ENCODE measurements around the gene RERE.
"Not testable (repeated sequence)": the region's sequence is repeated elsewhere in the genome, so short reads cannot be mapped to it uniquely, and the experiment has no call there.

Gene RERE

DNA sequence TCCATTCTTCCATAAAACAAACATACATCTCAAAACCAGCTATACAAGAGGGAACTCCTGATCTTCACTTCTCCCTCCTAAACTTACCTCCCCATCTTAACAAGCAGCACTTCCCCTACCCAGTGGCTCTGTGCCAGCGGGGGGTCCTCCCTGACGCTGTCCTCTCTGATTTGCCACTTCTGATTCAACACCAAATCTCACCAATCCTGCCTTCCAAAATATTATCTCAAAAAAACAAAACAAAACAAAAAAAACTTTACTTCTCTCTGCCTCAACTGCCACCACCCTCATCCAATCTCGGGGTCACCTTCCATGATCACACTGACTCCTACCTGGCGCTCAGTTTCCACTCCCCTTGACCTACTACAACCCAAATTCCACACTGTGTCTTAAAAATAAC is 426.7 kb downstream of the RERE start:
- no peak for DNase-seq

DNA sequence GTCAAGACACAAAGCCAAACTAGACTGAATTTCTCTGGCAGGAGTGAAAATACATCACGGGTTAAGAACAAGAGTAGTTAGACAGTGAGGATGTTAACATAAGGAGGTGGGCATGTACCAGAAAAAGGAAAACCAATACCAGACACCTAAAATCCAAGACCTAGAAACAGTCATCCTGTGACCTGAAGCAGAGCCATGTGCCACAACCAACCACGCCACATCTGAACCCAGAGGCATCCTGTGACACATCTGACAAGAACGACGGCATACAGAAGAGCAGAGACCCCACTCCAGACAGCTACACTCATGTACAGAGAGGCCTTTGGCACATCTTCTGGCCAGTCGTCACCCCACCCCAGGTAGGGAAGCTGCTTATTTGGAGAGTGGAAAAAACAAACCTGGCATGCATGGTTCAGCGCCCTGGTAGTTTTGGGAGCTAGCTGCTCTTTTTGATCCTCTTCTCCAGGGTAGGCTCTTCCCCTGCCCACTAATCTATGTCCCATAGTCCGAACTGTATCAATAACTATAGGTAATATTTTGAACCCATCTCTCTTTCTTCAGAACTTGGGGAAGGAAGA is 427.4 kb downstream of the RERE start:
- DNase-seq: no peak

DNA sequence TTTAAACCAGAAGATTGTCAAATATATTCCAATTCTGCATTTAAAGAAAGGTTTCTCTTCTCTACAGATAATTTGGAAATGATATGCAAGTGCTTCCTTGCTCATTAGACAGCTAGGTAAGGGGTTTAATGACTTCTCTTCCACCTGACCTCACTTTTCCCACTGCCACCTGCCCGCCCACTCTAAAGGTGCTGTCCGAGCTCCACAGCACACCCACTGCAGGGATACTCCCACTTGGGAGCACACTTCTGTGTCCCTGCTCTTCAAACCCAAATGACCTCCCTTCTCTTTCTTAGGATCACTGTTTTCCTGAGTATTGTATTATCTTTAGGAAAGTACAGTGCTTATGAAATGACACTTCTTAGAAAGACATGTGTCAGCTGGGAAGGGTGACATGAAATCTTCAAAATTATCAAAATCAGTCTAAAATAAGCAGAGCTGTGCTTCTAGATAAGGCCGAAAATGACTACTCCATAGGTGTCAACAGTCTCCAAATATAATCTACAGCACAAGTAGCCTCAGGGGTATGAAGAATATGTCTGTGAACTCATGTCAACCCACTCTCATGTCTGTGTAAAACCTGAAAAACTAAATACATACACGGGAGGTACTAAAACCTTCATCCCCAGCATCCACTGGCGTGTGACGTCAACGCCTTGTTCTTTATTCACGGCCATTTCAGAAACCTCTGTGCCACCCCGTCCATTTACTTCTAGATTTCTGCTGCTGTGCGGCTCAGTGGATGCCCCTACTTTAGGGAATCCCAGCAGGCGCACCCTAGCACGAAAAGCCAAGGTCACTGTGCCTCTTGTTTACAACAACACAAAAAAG is 428.5 kb downstream of the RERE start:
- DNase-seq: no peak

DNA sequence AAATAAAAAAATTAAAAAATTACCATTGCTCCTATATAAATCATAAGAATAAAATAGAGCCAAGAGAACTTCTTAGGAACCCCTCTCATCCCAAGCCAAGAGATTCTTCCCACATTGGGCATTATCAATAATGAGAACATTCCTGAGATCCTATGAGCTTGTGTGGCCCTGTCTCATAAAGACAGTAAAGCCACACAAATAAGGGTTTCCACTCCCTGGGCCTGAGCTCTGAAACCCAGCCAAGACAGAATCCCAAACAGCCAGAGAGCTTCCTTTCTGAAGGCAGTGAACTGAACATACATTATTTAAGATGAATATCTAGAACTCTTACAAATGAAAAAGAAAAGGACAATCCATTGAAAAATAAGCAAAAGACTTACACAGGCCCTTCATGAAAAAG is 431.2 kb downstream of the RERE start:
- no peak for DNase-seq

DNA sequence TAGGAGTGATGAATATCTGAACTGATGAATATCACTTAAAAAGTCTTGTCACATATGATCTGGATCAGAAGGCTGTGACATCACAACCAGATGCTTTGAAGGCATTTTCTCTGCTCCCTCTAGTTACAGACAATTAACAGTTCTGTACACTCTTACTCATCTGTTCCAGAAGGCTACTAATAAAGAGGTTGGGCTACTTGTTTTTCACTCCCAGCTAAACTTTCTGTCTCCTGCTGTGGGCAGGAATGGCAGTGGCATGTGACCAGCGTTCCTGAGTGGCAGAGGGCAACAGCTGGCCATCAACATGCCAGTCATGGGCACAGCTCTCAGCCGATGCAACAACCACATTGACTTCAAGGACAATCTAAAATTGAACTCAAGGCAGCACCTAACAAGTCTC is 432.9 kb downstream of the RERE start:
- no peak for DNase-seq

DNA sequence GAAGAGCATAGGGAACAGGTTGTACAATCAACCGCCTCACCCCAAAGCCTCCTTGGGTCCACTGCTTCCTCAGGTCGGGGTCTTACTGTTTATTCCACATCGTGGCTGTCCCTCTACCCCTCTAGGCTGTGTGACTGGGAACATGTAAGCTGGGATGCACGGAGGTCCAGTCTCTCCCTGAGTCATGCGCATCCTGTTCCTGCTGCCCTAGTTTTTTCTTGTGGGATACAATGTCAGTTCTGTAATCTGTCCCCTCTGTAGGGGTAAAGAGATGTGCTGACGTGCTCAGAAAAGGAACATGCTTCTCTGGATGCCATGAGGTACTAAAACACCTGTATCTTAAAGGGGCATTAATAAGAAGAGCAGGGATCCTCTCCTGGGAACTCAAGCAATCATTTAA is 433.4 kb downstream of the RERE start:
- no peak for DNase-seq

DNA sequence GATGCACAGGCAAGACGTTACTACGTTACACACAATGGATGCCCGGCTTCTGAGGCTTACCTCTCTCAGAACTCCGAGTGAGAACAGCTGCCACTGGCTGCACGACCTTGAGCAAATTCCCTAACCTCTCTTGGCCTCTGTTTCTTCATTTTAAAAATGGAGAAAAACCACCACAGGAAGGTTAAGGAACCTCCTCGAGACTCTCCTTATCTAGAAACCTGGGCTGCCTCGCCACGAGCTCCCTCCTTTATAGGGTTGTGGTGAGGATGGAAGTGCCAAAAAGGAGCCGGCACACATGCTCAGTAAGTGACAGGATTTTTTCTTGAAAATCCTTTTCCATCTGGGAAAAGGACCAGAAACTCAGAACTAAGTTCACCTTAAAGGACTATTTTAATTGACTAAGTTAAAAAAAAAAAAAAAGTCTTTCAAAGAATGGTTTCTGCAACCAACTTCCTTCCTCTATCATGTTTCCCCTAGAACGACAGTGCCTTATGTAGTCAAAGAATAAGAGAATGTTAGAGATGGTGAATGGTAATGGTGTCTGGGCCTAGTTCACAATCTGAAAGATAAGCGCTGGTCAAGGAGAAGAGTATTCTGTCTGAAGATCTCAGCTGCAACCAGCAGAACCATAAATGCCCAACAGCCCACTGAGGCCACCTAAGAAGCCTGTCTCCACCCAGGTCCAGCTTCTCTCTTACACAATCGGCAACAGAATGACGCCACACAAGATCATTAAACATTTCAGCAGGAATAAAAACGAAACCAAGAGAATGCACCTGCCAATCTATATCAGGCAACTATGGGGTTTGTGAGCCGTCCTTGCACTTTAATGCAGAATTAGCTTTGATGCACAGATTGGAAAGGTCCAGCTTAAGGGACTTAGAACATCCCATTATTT is 434.6 kb downstream of the RERE start:
- no peak for DNase-seq

DNA sequence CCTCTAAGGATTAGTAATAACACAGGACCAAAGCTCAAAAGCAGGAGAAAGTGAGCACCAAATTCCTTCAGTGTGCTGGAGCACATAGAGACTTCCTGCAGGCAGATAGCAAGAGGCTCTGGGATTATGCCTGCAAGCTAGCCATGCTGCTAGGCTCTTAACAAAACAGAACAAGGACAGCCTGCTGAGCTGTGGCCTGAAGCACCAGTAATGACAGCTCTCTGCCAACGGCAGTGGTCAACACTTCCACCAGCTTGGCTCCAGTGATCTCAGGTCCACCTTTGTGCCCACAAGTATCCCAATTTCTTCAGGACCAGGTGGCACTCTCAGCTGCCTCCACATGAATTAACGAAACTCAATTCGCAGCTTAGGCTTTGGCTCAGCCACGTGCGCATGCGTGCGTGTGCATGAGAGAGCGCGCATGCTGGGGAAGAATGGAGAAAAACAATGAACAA is 435.4 kb downstream of the RERE start:
- no peak for DNase-seq

DNA sequence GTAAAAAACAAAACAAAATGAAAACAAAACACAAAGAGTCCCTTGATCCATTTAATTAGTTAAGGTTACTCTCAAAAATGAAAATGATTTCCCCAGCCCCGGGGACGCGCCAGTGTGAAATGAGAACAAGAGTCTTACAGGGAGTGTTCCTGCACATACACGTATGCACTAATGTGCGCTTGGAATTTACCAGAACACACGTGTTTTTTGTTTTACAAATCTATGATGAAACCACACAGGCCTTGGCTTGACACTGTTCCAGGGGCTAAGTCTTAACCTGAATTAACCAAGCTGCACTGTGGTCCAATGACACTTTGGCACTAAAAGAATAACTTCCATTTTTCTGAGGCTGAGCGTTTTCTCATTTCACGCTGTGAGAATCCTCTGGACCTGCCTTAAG is 435.8 kb downstream of the RERE start:
- DNase-seq: no peak

DNA sequence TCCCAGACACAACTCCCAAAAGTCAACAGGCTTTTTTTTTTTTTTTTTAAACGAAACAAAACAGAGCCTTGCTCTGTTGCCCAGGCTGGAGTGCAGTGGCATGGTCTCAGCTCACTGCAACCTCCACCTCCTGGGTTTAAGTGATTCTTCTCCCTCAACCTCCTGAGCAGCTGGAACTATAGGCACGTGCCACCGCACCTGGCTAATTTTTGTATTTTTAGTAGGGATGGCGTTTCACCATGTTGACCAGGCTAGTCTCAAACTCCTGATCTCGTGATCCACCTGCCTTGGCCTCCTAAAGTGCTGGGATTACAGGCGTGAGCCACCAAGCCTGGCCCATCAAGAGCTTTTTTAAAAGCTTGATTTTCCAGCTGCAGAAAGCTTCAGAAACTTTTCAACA is 437.1 kb downstream of the RERE start:
- not testable (repeated sequence) for DNase-seq

DNA sequence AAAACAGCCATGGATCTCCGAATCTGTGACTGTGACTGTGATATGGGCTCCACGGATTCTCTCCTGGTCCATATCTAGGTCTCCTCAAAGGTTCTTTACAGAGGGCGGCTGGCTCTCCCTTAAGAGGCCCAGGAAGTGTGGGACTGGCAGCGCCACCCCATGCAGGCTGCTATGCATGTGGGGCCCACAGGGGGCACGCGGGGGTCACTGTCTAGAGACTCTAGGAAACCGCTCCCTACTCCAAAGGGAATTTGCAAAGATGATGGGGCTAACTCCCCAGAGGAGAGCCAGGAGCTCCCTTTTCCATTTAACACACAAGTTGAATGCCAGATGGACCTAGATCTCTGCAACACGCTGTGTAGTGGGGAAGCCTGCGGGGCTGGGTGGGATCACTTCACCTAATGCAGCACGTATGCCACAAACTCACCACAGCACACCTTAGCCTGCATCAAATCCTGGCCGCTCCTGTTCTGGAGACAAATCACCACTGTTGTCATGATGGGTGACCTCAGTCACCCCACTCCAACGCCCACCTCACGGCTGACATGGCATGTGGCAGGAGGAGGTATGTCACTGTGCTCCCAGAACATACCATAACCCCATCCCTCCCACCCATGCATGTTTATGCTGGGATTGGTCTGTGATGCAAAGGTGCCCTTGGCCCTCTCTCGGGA is 437.8 kb downstream of the RERE start:
- no peak for DNase-seq

DNA sequence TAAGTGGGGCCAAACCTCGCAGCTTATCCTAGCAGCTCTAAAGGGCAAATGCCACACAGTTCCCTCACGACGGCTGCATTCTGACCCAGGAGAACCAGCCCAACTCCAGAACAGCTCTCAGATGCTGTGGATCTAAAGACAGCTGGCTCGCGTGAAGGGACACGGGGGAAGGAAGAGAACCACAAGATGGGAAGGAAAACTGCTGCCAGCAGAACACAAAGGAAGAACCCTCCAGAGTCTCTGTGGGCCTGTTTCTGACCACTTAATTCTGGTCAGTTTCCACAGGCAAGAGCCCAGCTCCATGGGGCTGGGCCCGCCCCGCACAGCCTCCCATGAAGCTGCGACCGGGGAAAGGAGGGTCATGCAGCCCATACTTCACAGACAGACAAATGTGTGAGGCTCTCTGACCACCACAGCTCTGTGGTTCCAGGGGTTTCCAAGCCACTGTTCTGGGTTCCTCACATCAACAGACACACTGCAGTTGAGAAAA is 438.4 kb downstream of the RERE start:
- no peak for DNase-seq

DNA sequence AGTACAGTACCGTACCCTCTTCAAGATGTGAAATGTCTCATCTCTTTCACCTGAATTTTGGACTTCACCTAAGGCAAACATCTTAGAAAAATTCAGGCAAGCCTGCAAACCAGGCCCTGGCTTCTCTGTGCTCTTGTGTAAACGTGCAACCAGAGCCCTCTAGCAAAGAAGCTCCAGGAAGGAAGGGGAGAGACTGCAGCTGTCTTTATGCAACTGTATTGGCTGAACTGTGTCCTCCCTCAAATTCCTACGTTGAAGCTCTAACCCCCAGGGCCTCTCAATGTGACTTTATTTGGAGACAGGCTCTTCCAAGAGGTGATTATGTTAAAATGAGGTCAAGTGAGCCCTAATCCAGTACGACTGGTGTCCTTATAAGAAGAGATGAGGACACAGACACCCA is 439.3 kb downstream of the RERE start:
- DNase-seq: no peak

DNA sequence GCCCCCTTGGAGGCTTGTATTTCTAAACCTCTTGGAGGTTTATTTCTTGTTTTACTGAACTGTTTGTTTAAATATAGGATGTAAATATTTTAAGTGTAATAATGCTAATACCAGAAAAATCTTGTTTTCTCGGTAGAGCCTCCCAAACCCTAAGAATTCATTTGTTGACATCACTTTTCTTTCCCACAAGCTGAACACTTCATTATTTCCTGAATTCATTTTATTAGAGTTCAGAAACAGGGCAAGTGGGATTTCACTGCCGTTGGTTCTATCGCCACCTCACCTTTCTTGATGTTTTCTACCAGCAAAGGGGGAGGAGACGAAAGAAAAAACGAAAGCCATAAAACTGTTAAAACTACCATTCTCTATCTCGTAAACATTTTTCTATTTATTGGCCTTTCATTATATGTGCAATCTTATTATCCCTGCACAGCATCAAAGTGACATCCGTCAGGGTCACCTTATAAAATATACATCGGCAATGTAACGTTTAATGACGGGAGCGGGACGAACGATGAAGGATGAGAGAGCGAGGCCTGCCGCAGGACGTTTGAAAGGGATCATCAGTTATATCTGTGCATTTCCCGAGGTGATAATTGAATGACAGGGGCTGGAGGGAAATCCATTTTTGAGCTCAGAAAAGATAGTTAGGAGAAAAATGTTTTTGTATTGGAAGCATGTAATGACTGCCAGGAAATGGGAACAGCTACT is 440.0 kb downstream of the RERE start:
- no peak for DNase-seq

DNA sequence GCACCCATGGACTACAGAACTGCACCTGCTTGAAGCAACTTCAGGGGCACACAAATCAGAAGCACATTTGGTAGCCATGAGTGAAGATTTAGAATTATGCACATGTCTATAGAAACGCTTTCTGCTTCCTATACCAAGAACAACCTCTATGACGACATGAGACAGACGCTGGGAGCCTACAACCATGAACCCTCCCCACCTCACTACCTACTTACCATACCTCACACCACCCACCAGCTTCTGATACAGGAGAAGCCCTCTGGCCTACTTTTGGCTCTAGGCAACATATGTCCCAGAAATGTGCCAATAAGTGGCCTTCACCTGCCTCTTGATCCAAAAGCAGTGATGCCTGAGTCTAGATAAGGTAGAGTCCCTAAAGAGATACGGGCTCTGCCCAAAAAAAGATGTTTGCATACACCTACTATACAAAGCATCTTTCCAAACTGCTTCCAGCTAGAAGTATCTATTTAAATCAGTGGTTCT is 441.0 kb downstream of the RERE start:
- no peak for DNase-seq

DNA sequence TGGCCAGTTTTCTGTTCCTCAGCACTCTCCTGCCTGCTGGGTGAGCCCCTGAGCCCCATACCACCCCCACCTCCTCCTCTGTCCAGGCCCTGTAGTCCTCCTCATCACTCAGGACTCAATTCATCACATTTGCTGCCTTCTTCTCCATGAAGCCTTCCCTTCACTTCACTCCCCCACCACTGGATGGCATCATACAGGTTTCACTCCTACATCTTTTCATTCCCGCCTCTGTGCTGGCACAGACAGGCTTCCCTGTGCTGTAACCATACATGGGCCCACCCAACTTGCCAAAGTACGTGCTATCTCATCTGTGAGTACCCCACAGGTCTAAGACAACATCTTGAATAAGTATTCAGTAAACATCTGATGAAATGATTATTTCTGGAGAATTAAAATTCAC is 442.6 kb downstream of the RERE start:
- DNase-seq: no peak

DNA sequence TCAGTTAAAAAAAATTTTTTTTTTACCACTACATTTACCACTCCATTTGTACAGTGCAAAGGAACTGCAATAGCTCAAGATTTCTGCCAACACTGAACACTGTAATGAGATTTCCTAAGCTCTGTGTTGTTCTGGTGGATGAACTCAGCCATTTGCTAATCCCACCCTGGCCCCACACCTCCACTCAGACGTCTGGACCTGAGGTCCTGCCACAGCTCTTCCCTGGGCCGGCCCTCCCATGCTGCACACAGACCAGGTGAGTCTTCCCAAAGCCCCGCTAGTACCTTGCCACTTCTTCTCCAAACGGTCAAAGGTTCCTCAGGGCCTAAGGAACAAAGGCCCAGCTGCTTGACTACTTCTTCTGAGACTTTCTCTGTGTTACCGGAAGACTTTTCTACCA is 443.1 kb downstream of the RERE start:
- no peak for DNase-seq

DNA sequence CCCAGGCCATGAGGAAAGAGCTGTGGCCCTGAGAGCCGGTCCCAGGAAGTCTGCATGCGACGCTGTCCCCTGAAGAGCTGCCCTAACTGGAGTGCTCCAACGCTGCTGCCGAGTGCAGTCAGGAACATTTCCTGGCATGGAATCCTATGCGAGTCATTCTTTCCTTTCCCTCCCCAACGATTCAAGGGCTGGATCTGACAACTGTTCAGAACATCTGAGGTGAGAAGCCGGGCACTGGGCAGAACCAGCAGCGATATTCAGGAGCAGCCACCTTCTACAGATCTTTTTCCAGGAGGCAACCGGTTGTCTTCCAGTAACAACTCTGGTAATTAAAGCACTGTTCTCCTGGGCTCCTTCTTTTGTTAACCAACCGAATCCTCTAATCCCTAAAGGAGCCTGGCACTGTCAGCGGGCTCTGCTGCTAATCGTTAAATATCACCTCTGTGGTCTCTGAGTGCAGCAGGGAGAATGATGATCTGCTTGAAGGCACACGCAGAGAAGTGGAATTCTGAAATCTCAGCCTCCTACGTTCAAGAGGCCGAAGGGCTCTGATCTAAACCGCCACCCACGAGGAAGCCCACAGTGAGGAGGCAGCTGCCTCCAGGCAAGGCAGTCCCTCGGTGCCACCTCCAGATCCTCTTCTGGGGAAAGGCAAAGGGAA is 443.7 kb downstream of the RERE start:
- DNase-seq: no peak

DNA sequence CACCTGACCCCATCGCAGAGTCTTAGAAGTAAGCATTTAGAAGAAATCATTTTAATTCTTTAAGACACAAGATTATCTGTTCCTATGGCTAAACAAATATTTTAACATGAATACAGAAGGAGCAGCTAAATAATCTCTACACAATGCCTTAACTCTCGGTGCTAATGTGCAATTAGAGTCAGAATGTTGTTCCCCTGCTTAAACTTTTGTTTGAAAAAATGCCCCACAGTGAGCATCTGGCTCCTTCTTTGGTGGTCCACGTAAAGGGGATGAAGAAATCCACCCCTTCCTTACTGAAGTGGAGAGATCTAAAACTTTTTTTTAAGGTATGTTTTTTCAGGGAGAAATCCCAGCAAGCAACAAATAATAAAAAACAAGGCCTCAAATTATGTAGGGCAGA is 444.3 kb downstream of the RERE start:
- no peak for DNase-seq

DNA sequence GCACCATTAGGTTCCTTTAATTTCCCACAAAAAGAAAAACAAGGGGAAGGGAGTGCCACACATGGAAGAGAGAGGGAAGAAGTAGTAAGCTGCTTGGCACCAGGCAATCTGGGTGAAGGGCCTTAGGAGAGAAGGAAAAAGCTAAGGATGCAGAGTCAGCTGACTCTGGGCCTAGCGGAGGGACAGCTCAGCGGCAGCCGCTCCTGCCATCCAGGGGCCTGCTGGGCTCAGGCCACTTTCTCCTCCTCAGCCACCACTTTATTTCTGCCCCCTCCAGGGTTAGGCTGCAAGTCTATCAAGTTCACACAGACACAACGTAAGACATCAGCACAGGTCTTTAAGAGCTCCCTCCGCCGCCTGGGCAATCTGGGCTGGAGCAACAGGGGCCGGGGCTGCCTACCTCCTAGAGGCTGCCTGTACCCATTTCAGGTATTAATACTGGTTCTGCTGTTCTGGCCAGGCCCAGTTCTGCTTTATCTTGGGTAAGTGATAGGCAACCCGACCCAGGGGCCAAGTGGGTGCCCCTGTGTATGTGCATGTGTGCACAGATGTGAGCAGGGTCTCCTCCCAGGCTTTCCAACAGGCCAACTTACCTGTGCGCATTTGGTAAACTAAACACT is 446.0 kb downstream of the RERE start:
- no peak for DNase-seq

DNA sequence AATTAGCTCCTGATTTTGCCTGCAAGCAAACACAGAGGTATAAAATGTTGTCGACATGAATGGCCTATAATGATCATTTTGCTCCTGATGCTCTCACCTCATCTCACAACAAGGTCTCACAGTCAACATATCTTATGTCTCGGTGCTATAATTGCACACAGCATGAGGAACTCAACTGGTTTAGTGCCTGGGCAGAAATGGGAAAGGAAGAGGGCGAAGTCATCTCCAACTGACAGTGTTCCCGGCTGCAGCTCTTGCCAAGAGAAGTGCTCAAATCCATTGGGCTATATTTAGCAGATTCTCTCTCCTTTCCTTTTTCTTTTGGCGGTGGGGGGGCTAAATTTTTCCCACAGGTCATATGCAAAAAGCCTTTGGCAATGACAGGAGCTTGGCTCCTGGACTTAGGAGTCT is 446.5 kb downstream of the RERE start:
- DNase-seq: no peak

Data from activated effector memory CD4-positive, alpha-beta T cell treated with anti-CD3 and anti-CD28 coated beads, Interleukin-2, amount 50 U/mL, for 16 hours (primary cell).